ENCODE results near the gene PSAP.

DNA sequence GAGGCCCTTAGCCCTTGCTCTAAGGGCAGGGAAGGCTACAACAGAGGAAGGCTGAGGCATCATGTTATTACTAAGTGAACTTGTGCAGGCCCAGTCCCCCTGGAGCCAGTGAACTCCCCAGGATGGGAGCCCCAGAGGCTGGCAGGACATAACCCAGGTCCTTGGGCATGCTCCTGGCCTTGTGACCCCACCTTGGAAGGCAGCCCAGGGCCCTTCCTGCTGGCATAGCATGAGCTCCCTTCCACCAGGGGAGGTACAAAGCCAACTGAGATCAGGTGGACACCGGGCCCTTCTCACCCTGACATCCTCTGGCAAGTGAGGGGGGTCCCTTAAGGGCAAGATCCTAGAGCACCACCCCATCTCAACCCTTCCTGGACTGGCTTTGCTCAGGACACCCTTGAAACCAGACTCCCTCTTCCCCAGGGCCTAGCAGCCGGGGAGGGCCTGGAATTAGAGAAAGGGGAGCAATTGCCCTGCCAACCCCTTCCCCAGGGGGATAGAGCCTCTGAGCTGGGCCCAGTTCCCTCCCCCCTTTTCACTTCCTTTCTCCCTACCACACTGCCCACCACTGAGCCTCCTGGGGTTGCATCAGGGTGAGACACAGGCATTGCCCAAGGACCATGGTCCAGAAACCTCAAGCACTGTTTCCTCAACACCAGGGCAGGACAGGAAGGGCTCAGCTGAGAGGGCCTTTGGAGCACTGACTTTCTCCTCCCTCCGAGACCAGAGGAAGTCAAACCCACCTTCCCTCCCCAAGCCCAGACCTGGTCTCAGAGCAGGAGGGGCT, 75.9 kb downstream of the PSAP start:
- no peak for TF ChIP-seq CTCF (IDR thresholded peaks at IDR 0.05)
- TF ChIP-seq POLR2A (IDR thresholded peaks at IDR 0.05), result no peak
